ENCODE data around the gene COL13A1. TPM values are rescaled to one million over a fixed set of nuclear protein-coding genes. Genes with fewer than 3 reads are reported as not detected.

The COL13A1 gene
- total RNA-seq, 2 experiments from 2014 or later: not detected

DNA sequence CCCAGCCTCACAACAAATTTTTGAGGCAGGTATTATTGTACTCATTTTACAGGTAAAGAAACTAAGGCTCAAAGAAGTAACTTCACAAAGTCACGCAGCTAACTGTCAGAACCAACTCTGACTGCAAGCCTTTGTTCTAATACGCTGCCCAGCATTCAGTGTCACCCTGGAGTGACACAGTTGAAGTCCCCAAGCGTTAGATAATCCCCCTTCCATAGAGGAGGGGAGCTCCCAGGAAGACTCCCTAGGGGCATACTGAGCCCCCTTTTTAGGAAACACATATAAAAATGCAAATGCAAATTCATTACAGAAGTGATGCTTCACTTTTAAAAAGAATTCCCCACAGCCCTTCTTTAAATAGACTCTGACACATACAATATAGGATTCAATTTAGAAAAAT lies 150.0 kb downstream of the COL13A1 start:
- Mint-ChIP-seq H3K27ac (no peak overlapping the region), H3K4me3 (no peak overlapping the region)

DNA sequence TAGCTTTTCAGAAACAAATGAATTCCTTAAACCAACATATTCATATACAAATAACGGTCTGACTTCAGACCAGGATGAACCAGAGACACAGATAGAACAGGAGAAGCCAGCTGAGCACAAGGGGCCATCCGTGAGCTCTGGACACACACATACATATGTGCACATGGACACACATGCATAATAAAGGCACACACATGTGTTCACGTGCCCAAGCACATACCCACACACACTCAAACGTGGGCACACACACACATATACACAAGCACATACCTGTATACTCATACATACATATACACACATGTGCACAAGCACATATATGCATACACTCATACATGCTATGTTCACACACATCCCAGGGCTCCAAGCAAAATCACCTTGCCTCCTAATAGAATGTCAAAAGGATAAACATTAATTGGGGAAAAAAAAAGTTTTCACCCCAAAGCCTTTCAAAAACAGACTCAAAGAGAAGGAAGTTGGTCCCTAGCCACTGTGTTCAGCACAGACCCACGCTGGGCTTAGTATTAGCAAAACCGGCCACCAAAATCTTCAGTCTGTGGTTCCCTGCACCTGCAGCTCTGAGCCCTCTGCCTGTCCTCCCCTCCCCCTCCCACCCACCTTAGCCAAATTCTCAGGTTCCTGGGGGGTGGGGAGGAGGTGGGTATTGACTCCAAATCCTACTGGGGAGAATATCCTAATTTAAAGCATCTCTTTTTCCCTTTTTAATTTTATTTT lies 150.5 kb downstream of the COL13A1 start:
- Mint-ChIP-seq H3K4me1 (no peaks in the 10 kb centered on the region), H3K36me3 (no peaks in the 10 kb centered on the region), H3K9me3 (no peaks in the 10 kb centered on the region), H3K27ac (no peak overlapping the region), H3K27me3 (no peaks in the 10 kb centered on the region), H3K4me3 (no peak overlapping the region)
- no peak for DNase-seq

More for the DNA sequence above, 150.0 kb downstream of the COL13A1 start:
- no peaks in the 10 kb centered on the region for H3K9me3 Mint-ChIP-seq
- no peaks in the 10 kb centered on the region for H3K36me3 Mint-ChIP-seq
- no peak for DNase-seq
- H3K27me3 Mint-ChIP-seq: no peaks in the 10 kb centered on the region
- H3K4me1 Mint-ChIP-seq: no peaks in the 10 kb centered on the region

DNA sequence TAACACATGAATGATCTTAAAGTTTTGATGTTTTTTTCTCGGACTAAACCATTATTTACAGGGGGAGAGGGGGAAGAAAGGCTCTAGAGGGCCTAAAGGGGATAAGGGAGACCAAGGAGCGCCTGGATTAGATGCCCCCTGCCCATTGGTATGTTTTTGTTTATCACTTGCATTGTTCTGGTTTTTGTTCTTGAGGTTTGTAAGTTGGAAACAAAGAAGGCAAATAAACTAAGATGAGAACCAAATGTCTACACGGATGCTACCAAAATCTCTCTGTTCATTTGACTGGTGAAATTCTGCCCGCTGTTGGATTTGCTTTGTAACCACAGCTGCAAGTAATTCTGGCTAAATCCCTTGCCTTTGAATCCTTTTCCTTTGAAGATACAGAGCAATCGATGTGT lies 151.1 kb downstream of the COL13A1 start:
- H3K27ac Mint-ChIP-seq: no peak overlapping the region
- no peaks in the 10 kb centered on the region for H3K4me1 Mint-ChIP-seq
- no peaks in the 10 kb centered on the region for H3K9me3 Mint-ChIP-seq
- H3K36me3 Mint-ChIP-seq: no peaks in the 10 kb centered on the region
- DNase-seq: no peak
- H3K4me3 Mint-ChIP-seq: no peak overlapping the region
- no peaks in the 10 kb centered on the region for H3K27me3 Mint-ChIP-seq

DNA sequence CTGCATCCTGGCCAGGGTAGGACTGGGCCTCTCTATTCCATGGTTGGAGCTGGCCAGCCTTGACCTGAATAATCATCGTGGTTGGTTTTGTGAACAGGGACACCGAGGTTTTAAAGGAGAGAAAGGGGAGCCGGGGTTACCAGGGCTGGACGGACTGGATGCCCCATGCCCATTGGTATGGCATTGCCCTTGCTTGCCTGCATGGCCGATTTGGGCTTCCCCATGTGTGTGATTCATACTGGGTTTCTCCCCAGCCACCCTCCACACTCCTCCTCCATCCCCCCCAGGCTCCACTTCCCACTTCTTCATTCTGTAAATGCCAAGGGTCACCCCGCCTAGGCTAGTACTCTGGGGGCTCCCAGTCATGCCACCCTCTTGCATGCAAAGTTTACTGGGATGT lies 152.1 kb downstream of the COL13A1 start:
- H3K4me1 Mint-ChIP-seq: no peaks in the 10 kb centered on the region
- no peaks in the 10 kb centered on the region for H3K36me3 Mint-ChIP-seq
- no peak overlapping the region for H3K4me3 Mint-ChIP-seq
- H3K9me3 Mint-ChIP-seq: no peaks in the 10 kb centered on the region
- DNase-seq: no peak
- peaks cover 3% of the 10 kb centered on the region for H3K27me3 Mint-ChIP-seq
- no peak overlapping the region for H3K27ac Mint-ChIP-seq

DNA sequence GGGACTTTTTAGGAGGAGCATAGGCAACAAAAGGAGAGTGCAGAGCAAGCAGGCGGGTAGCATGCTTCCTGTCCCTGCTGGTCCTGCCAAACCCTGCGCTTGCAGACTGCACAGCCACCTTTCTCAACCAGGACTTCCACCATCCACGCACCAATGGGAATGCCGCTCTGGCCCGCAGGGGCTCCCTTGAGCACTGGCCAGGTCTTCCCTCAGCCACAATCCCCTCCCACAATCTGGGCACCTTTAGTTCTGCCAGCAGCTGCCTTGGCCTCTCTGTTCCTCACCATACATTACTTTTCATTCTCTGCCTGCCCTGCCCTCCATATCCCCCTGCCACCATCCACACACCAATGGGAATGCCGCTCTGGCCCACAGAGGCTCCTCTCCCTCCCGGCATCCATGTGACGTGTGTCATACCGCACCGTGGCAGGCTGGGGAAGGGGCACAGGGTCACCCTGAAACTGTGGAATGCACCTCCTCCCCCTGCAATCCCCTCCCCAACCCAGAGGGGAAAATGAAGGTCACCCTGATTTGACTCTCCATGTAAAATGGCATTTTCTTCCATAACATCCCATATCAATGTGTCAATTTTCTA lies 153.6 kb downstream of the COL13A1 start:
- no peaks in the 10 kb centered on the region for H3K36me3 Mint-ChIP-seq
- H3K27me3 Mint-ChIP-seq: peaks cover 3% of the 10 kb centered on the region
- H3K9me3 Mint-ChIP-seq: no peaks in the 10 kb centered on the region
- H3K4me3 Mint-ChIP-seq: no peak overlapping the region
- H3K27ac Mint-ChIP-seq: no peak overlapping the region
- no peak for DNase-seq
- no peaks in the 10 kb centered on the region for H3K4me1 Mint-ChIP-seq

GRCh38 chr10:69955897-69956740 lies 154.4 kb downstream of the COL13A1 start:
- no peaks in the 10 kb centered on the region for H3K36me3 Mint-ChIP-seq
- H3K27ac Mint-ChIP-seq: no peak overlapping the region
- H3K27me3 Mint-ChIP-seq: peaks cover 3% of the 10 kb centered on the region
- no peaks in the 10 kb centered on the region for H3K9me3 Mint-ChIP-seq
- no peak overlapping the region for H3K4me3 Mint-ChIP-seq
- no peaks in the 10 kb centered on the region for H3K4me1 Mint-ChIP-seq
- DNase-seq: no peak

DNA sequence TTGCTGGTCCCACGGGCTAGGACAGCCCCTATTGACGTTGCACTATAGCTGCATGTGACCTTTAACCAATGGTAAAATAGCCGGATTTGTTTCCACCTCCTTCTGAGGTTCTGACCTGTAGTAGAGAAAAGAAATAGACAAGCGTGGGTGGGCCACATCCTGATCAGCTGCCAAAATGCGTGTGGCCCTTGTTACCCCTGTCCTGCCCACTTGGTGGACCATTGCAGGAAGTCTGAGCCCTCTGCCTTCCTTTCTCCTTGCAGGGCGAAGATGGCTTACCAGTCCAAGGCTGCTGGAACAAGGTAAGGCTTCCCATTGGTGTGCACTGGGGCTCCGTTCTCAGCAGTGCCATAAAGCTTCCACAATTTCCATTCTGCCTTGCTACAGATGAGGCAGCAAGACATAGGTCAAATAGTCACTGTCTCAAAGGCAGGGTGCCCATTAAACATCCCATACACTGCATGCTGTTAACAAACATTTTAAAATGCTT lies 155.1 kb downstream of the COL13A1 start:
- no peaks in the 10 kb centered on the region for H3K9me3 Mint-ChIP-seq
- no peak for DNase-seq
- no peaks in the 10 kb centered on the region for H3K36me3 Mint-ChIP-seq
- no peaks in the 10 kb centered on the region for H3K4me1 Mint-ChIP-seq
- H3K27me3 Mint-ChIP-seq: peaks cover 3% of the 10 kb centered on the region
- no peak overlapping the region for H3K4me3 Mint-ChIP-seq
- no peak overlapping the region for H3K27ac Mint-ChIP-seq

DNA sequence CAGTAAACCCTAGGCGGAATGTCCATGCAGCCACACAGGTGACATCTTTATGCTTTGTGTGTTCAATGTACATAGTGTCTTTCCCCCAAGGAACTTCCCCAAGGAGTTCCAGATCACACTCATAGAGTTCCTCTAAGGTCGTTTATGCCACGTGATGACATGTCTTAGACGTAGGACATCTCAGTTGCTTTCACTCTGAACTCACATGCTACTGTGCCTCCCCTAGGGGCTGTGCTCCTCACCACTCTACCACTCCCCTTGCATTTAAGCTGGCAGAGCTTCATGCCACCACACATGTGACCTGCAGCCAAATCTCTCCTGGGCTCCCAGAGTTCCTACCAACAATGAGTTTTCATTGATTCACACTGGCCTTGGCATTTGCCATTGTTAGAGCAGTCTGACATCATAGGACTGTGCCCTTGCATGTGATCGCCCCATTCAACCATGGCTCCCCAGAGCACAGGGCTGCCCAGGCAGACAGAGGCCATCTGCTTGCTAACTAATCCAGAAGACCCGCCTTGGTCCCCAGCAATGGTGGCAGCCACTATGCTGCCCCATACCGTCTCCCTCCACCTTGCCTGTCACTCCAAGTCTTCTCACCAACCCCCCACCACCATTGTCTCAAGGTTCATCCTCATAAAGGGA lies 155.7 kb downstream of the COL13A1 start:
- no peaks in the 10 kb centered on the region for H3K9me3 Mint-ChIP-seq
- H3K4me1 Mint-ChIP-seq: no peaks in the 10 kb centered on the region
- H3K36me3 Mint-ChIP-seq: no peaks in the 10 kb centered on the region
- H3K27me3 Mint-ChIP-seq: peaks cover 3% of the 10 kb centered on the region
- DNase-seq: no peak
- no peak overlapping the region for H3K27ac Mint-ChIP-seq
- H3K4me3 Mint-ChIP-seq: no peak overlapping the region

GRCh38 chr10:69957886-69958555 lies 156.3 kb downstream of the COL13A1 start:
- Mint-ChIP-seq H3K36me3 (no peaks in the 10 kb centered on the region), H3K27ac (no peak overlapping the region), H3K27me3 (peaks cover 3% of the 10 kb centered on the region), H3K4me3 (no peak overlapping the region), H3K4me1 (no peaks in the 10 kb centered on the region), H3K9me3 (no peaks in the 10 kb centered on the region)
- DNase-seq: no peak

GRCh38 chr10:69958556-69958902 lies 156.8 kb downstream of the COL13A1 start:
- Mint-ChIP-seq H3K9me3 (no peaks in the 10 kb centered on the region), H3K4me3 (no peak overlapping the region), H3K36me3 (no peaks in the 10 kb centered on the region), H3K27me3 (peaks cover 3% of the 10 kb centered on the region), H3K4me1 (no peaks in the 10 kb centered on the region), H3K27ac (no peak overlapping the region)
- DNase-seq: no peak

- H3K27ac Mint-ChIP-seq: no peak overlapping the region
- H3K27me3 Mint-ChIP-seq: peaks cover 3% of the 10 kb centered on the region
- no peaks in the 10 kb centered on the region for H3K4me1 Mint-ChIP-seq
- no peak for DNase-seq
- H3K9me3 Mint-ChIP-seq: no peaks in the 10 kb centered on the region
- no peak overlapping the region for H3K4me3 Mint-ChIP-seq
- no peaks in the 10 kb centered on the region for H3K36me3 Mint-ChIP-seq
Measured at GRCh38 chr10:69959911-69960310, 158.2 kb downstream of the COL13A1 start.

- Mint-ChIP-seq H3K4me1 (no peaks in the 10 kb centered on the region), H3K27ac (no peak overlapping the region), H3K9me3 (no peaks in the 10 kb centered on the region), H3K36me3 (no peaks in the 10 kb centered on the region), H3K4me3 (no peak overlapping the region), H3K27me3 (peaks cover 3% of the 10 kb centered on the region)
- DNase-seq: no peak
Measured at GRCh38 chr10:69960606-69960987, 158.9 kb downstream of the COL13A1 start.

GRCh38 chr10:69960988-69961880 lies 159.5 kb downstream of the COL13A1 start:
- H3K4me1 Mint-ChIP-seq: no peaks in the 10 kb centered on the region
- DNase-seq: no peak
- H3K9me3 Mint-ChIP-seq: no peaks in the 10 kb centered on the region
- no peaks in the 10 kb centered on the region for H3K36me3 Mint-ChIP-seq
- H3K27ac Mint-ChIP-seq: no peak overlapping the region
- peaks cover 3% of the 10 kb centered on the region for H3K27me3 Mint-ChIP-seq
- H3K4me3 Mint-ChIP-seq: no peak overlapping the region

Measured in activated naive CD8-positive, alpha-beta T cell treated with anti-CD3 and anti-CD28 coated beads for 36 hours (primary cell).